CD4-positive, CD25-positive, alpha-beta regulatory T cell (primary cell): Measurements from ENCODE around the gene DTNB. TPM values are rescaled to one million over a fixed set of nuclear protein-coding genes. Genes with fewer than 3 reads are reported as not detected.

Experiments used
- ATAC-seq, 2 donors: fragments of 150-1000 bp; cut with Tn5 transposase; one replicate each; pipeline ENCODE4 v1.10.0; 2021; ENCODE audit warnings: low read depth in 2 of 2, moderate number of reproducible peaks in 2 of 2, moderate library complexity in 1 of 2
- DNase-seq, 3 donors: peaks; one replicate each; pipeline versions ENCODE4 v3.0.0 to v3.0.0-alpha.2; 2012 to 2022; ENCODE audit warnings: mixed read lengths in 1 of 3
- H3K27ac ChIP-seq: one replicate; pipeline ENCODE4 v1.7.0; 2013; ENCODE audit warnings: mild to moderate bottlenecking, low read length; ENCODE audit not compliant: insufficient read depth, poor library complexity, severe bottlenecking
- H3K27me3 ChIP-seq: one replicate; pipeline ENCODE4 v1.7.0; 2013; ENCODE audit warnings: low read length; ENCODE audit not compliant: control insufficient read depth, insufficient read depth
- H3K36me3 ChIP-seq: one replicate; pipeline ENCODE4 v1.7.0; 2013; ENCODE audit warnings: mild to moderate bottlenecking, low read length, moderate library complexity; ENCODE audit not compliant: control insufficient read depth, insufficient read depth
- H3K4me1 ChIP-seq: 2 replicates; pipeline ENCODE4 v1.7.0; 2013; ENCODE audit warnings: mild to moderate bottlenecking, low read length; ENCODE audit not compliant: insufficient read depth, control insufficient read depth, poor library complexity, severe bottlenecking
- H3K4me3 ChIP-seq: one replicate; pipeline ENCODE4 v1.7.0; 2013; ENCODE audit warnings: low read depth, mild to moderate bottlenecking, low read length, moderate library complexity
- H3K9me3 ChIP-seq, 2 experiments: 1 replicate in 1 of 2; 2 replicates in 1 of 2; pipeline ENCODE4 v1.7.0; 2013; ENCODE audit warnings: low read length in 2 of 2, mild to moderate bottlenecking in 1 of 2, moderate library complexity in 1 of 2; ENCODE audit not compliant: control insufficient read depth in 2 of 2
- H3K27ac Mint-ChIP-seq, 3 donors: one replicate each; pipeline ENCODE4 v1.8.0; 2020 to 2022; ENCODE audit warnings: mild to moderate bottlenecking in 3 of 3, mixed read lengths in 3 of 3, moderate library complexity in 2 of 3
- H3K27me3 Mint-ChIP-seq: one replicate; pipeline ENCODE4 v1.8.0; 2022; ENCODE audit warnings: mild to moderate bottlenecking, mixed read lengths
- H3K36me3 Mint-ChIP-seq: one replicate; pipeline ENCODE4 v1.8.0; 2020; ENCODE audit warnings: mixed read lengths
- H3K4me1 Mint-ChIP-seq, 4 donors: one replicate each; pipeline ENCODE4 v1.8.0; 2020 to 2022; ENCODE audit warnings: mixed read lengths in 4 of 4, mild to moderate bottlenecking in 1 of 4
- H3K4me3 Mint-ChIP-seq, 4 donors: one replicate each; pipeline ENCODE4 v1.8.0; 2020 to 2022; ENCODE audit warnings: mild to moderate bottlenecking in 4 of 4, mixed read lengths in 4 of 4, moderate library complexity in 3 of 4
- H3K9me3 Mint-ChIP-seq, 7 donors: one replicate each; pipeline ENCODE4 v1.8.0; 2020 to 2022; ENCODE audit warnings: mixed read lengths in 7 of 7, mild to moderate bottlenecking in 3 of 7, moderate library complexity in 2 of 7
- polyA plus RNA-seq, 4 donors: library from polyadenylated mRNA; unstranded; fragments of 300-500 nt; fragmentation: Illumina TruSeq; gene quantifications; one replicate each; pipeline ENCODE4 v1.2.3, GENCODE V29; 2021
- total RNA-seq: library from RNA; stranded (reverse); gene quantifications from one replicate; pipeline ENCODE4 v1.2.3, GENCODE V29; 2022

DTNB gene
- total and polyA plus RNA-seq, 5 donors from 2014 or later: 11.5 to 50.1 (median 15.0) TPM

DNA sequence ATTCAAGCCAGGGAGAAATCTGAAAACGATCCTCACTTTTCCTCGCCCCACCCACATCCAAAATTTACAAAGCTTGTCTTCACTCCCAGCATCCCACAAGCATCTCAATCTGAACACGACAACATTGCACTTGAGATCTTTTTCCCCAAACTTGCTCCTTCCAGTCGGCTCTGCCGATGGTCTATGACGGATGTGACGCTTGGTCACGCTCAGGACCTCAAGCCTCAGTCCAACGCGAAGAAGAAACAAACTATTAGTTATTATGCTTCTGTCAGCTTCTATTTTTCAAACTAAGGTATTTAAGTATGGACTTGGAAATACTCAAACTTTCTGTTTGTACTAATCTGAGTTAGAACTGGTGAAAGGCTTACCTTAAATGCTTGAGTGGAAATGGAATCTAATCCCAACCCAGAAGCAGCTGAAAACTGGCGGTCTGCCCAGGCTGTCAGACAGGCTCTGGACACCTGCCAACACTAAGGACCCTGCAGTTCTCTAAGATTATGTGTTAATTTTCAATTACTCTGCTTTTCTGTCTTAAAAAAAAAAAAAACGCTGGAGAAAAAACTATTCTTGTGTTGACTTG lies 199.5 kb downstream of the DTNB start:
- Mint-ChIP-seq H3K27me3 (no peaks in the 10 kb centered on the region), H3K4me3 (no peak overlapping the region), H3K9me3 (peaks cover 0 to 10% (median 2%) of the 10 kb centered on the region in 7 donors), H3K4me1 (peaks cover 0 to 5% (median 2%) of the 10 kb centered on the region in 4 donors), H3K27ac (no peak overlapping the region), H3K36me3 (peaks cover 63% of the 10 kb centered on the region)
- H3K4me1 ChIP-seq: no peaks in the 10 kb centered on the region
- no peaks in the 10 kb centered on the region for H3K9me3 ChIP-seq
- no peak overlapping the region for H3K4me3 ChIP-seq
- no peak for ATAC-seq
- no peaks in the 10 kb centered on the region for H3K27me3 ChIP-seq
- H3K27ac ChIP-seq: no peak overlapping the region
- no peak for DNase-seq
- H3K36me3 ChIP-seq: peaks cover 26% of the 10 kb centered on the region

DNA sequence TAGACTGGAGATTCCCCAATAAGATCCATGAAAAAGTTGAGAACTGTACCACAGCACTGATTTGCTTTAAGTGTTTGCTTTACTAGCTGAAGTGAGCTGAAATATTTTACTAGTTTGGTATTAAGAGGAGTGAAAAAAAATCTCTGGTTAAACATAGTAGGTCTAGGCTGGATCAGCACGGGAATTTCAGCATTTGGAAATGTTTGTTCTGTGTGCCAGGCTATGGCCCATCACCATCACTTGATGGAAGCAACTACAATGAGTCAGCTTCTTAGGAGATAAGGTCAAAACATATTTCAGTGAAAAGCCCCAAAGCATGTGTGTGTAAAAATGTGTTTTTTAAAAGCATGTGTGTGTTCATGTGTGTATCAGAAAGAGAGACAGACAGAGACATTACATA lies 200.2 kb downstream of the DTNB start:
- no peak overlapping the region for H3K4me3 ChIP-seq
- no peaks in the 10 kb centered on the region for H3K4me1 ChIP-seq
- Mint-ChIP-seq H3K27me3 (no peaks in the 10 kb centered on the region), H3K4me3 (no peak overlapping the region), H3K4me1 (peaks cover 0 to 5% (median 2%) of the 10 kb centered on the region in 4 donors), H3K9me3 (peaks cover 0 to 10% (median 2%) of the 10 kb centered on the region in 7 donors), H3K27ac (no peak overlapping the region), H3K36me3 (peaks cover 60% of the 10 kb centered on the region)
- no peak for DNase-seq
- H3K27ac ChIP-seq: no peak overlapping the region
- no peaks in the 10 kb centered on the region for H3K27me3 ChIP-seq
- ATAC-seq: no peak
- peaks cover 19% of the 10 kb centered on the region for H3K36me3 ChIP-seq
- no peaks in the 10 kb centered on the region for H3K9me3 ChIP-seq

DNA sequence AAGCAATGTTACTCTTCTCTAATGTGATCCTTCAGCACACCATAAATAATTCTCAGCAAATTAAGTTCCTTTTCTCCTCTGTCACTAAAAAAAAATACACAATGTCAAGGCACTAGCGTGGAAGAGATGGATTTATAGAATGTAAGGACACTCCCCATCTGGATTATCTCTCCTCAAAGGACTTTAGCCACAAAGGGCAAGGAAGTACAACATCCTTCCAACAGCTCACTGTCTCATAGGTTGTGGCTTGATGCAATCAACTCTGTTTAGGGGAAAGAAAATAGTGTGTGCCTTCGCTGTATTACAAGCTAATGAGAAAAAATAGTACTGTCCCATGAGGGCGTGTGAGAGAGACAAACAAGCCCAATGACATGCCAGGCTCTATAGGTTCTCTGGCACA lies 202.6 kb downstream of the DTNB start:
- H3K4me3 Mint-ChIP-seq: no peak overlapping the region
- H3K4me1 Mint-ChIP-seq: peaks cover 0 to 5% (median 2%) of the 10 kb centered on the region in 4 donors
- H3K27ac ChIP-seq: no peak overlapping the region

GRCh38 chr2:25467743-25468142 lies 205.6 kb downstream of the DTNB start:
- H3K9me3 ChIP-seq: no peaks in the 10 kb centered on the region
- Mint-ChIP-seq H3K36me3 (peaks cover 50% of the 10 kb centered on the region), H3K4me1 (peaks cover 0 to 6% (median 3%) of the 10 kb centered on the region in 4 donors), H3K27me3 (no peaks in the 10 kb centered on the region), H3K4me3 (no peak overlapping the region), H3K27ac (no peak overlapping the region), H3K9me3 (peaks cover 0 to 4% (median 0%) of the 10 kb centered on the region in 7 donors)
- no peaks in the 10 kb centered on the region for H3K27me3 ChIP-seq
- peaks cover 3% of the 10 kb centered on the region for H3K36me3 ChIP-seq
- no peak overlapping the region for H3K4me3 ChIP-seq
- no peak for DNase-seq
- no peak for ATAC-seq
- H3K27ac ChIP-seq: no peak overlapping the region
- no peaks in the 10 kb centered on the region for H3K4me1 ChIP-seq

More for the DNA sequence above, 202.6 kb downstream of the DTNB start:
- Histone ChIP-seq H3K9me3 (no peaks in the 10 kb centered on the region), H3K27me3 (no peaks in the 10 kb centered on the region), H3K4me3 (no peak overlapping the region), H3K36me3 (peaks cover 14% of the 10 kb centered on the region), H3K4me1 (no peaks in the 10 kb centered on the region)
- Mint-ChIP-seq H3K27ac (no peak overlapping the region), H3K9me3 (peaks cover 0 to 6% (median 1%) of the 10 kb centered on the region in 7 donors), H3K36me3 (peaks cover 56% of the 10 kb centered on the region), H3K27me3 (no peaks in the 10 kb centered on the region)
- ATAC-seq (no peak), DNase-seq (no peak)

GRCh38 chr2:25462021-25462420 lies 211.4 kb downstream of the DTNB start:
- Histone ChIP-seq H3K9me3 (no peaks in the 10 kb centered on the region), H3K27me3 (no peaks in the 10 kb centered on the region), H3K36me3 (no peaks in the 10 kb centered on the region), H3K4me1 (no peaks in the 10 kb centered on the region), H3K27ac (no peak overlapping the region), H3K4me3 (no peak overlapping the region)
- peak overlapping the region in 1 of 3 donors; percentile 41 for H3K27ac Mint-ChIP-seq
- H3K4me1 Mint-ChIP-seq: peaks cover 0 to 7% (median 5%) of the 10 kb centered on the region in 4 donors
- ATAC-seq: no peak
- H3K9me3 Mint-ChIP-seq: peaks cover 0 to 3% (median 0%) of the 10 kb centered on the region in 7 donors
- H3K27me3 Mint-ChIP-seq: no peaks in the 10 kb centered on the region
- no peak overlapping the region for H3K4me3 Mint-ChIP-seq
- peaks cover 35% of the 10 kb centered on the region for H3K36me3 Mint-ChIP-seq
- DNase-seq: no peak

- Histone ChIP-seq H3K36me3 (no peaks in the 10 kb centered on the region), H3K27me3 (no peaks in the 10 kb centered on the region), H3K9me3 (no peaks in the 10 kb centered on the region), H3K27ac (no peak overlapping the region), H3K4me1 (no peaks in the 10 kb centered on the region), H3K4me3 (no peak overlapping the region)
- no peaks in the 10 kb centered on the region for H3K27me3 Mint-ChIP-seq
- H3K4me1 Mint-ChIP-seq: peaks cover 0 to 7% (median 5%) of the 10 kb centered on the region in 4 donors
- no peak for DNase-seq
- peak overlapping the region in 1 of 3 donors; percentile 13 for H3K27ac Mint-ChIP-seq
- no peak overlapping the region for H3K4me3 Mint-ChIP-seq
- ATAC-seq: no peak
- peaks cover 29% of the 10 kb centered on the region for H3K36me3 Mint-ChIP-seq
- H3K9me3 Mint-ChIP-seq: peaks cover 0 to 3% (median 0%) of the 10 kb centered on the region in 7 donors
These were observed 213.0 kb downstream of the DTNB start for GRCh38 chr2:25460261-25460905.

GRCh38 chr2:25454824-25455611 lies 218.4 kb downstream of the DTNB start:
- Mint-ChIP-seq H3K9me3 (no peaks in the 10 kb centered on the region), H3K27me3 (no peaks in the 10 kb centered on the region), H3K4me3 (no peak overlapping the region), H3K27ac (peak overlapping the region in 2 of 3 donors; percentile 59 to 67), H3K36me3 (peaks cover 19% of the 10 kb centered on the region), H3K4me1 (peaks cover 13 to 20% (median 18%) of the 10 kb centered on the region in 4 donors)
- H3K9me3 ChIP-seq: no peaks in the 10 kb centered on the region
- H3K27me3 ChIP-seq: no peaks in the 10 kb centered on the region
- ATAC-seq: no peak
- DNase-seq: peak in 1 of 3 donors; percentile 21
- H3K4me3 ChIP-seq: no peak overlapping the region
- H3K36me3 ChIP-seq: peaks cover 15% of the 10 kb centered on the region
- H3K27ac ChIP-seq: no peak overlapping the region
- no peaks in the 10 kb centered on the region for H3K4me1 ChIP-seq
